LNCAP (cell line): Measurements from ENCODE around the gene COX6A2.

Experiments
- TF ChIP-seq, protein P1 (sequence below): fragments of 450-650 bp; IDR thresholded peaks from 2 replicates; pipeline ENCODE4 v1.5.1; 2017; ENCODE audit warnings: mild to moderate bottlenecking

COX6A2 gene

GRCh38 chr16:31407406-31407805 lies 20.8 kb downstream of the COX6A2 start:
- TF ChIP-seq, protein P1, sequence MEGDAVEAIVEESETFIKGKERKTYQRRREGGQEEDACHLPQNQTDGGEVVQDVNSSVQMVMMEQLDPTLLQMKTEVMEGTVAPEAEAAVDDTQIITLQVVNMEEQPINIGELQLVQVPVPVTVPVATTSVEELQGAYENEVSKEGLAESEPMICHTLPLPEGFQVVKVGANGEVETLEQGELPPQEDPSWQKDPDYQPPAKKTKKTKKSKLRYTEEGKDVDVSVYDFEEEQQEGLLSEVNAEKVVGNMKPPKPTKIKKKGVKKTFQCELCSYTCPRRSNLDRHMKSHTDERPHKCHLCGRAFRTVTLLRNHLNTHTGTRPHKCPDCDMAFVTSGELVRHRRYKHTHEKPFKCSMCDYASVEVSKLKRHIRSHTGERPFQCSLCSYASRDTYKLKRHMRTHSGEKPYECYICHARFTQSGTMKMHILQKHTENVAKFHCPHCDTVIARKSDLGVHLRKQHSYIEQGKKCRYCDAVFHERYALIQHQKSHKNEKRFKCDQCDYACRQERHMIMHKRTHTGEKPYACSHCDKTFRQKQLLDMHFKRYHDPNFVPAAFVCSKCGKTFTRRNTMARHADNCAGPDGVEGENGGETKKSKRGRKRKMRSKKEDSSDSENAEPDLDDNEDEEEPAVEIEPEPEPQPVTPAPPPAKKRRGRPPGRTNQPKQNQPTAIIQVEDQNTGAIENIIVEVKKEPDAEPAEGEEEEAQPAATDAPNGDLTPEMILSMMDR: no peak

GRCh38 chr16:31404353-31405064 lies 23.7 kb downstream of the COX6A2 start:
- TF ChIP-seq, protein P1: no peak

DNA sequence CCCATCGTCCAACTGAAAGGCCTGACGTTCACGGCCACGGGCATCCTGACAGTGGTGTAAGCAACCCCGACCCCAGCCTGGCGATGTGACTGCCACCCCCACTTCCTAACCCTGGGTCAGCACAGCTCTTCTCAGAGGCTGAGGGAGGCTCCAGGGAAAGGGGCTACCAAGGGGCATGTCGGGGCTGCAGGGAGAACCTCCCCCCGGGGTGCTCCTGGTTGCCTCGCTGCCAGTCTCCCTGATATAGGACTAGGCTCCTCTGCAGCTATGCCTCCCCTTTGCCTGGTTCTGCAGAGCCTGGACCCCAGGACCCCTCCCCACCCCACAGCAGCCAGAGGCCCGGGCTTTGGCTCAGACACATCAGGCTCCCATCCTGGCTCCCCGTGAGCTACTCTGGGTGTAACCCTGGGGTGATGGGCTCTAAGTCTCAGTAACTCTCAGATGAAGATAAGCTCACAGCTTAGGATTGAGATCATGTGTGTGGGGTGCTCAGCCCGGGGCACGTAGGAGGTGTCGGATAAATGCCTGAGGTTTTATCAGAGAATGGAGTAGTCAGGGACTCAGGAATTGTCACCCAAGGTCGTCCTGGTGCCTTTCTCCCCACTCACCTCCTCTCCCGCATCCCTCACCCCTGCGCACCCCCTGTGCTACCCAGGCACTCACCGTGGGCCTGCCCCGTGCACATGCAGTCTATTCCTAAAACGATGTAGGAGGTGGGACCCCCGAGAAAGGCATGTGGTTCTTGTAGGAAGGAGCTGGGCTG lies 24.4 kb downstream of the COX6A2 start:
- TF ChIP-seq, protein P1: no peak

GRCh38 chr16:31402687-31403086 lies 25.5 kb downstream of the COX6A2 start:
- TF ChIP-seq, protein P1: no peak

DNA sequence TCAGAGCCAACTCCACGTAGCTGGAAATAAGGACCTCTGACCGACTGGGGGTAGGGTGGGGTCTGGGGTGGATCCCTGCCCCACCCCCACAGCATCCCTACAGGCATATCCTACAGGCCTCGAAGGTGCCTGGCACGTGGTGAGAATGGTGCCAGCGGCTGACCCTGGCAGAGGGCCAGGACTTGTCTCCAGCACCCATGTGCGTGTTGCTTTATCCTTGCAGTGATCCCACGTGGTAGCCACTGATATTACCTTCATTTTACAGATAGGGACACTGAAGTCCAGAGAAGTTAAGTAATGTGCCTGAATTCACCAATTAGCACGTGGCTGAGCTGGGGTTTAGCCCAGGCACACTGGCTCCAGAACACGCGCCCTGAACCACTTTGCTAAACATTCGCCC lies 26.7 kb downstream of the COX6A2 start:
- TF ChIP-seq, protein P1: no peak

DNA sequence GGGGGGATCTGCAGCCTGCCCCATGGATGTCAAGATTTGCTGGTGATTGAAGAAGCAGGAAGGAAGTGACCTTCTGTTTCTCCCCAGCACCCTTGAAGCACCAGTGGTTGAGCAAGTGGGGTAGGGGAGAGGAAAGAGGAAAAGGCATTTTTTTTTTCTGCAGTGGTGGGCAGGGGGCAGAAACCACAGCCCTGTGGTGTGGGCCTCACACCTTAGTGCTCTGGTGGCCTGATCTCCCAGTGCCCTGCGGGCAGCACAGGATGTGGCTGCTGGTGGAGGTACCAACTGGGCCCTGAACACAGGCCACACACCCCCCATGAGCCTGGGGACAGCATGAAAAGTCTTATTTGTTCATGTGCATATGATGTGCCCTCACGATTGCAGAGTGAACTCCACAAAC lies 28.0 kb downstream of the COX6A2 start:
- TF ChIP-seq, protein P1: no peak

DNA sequence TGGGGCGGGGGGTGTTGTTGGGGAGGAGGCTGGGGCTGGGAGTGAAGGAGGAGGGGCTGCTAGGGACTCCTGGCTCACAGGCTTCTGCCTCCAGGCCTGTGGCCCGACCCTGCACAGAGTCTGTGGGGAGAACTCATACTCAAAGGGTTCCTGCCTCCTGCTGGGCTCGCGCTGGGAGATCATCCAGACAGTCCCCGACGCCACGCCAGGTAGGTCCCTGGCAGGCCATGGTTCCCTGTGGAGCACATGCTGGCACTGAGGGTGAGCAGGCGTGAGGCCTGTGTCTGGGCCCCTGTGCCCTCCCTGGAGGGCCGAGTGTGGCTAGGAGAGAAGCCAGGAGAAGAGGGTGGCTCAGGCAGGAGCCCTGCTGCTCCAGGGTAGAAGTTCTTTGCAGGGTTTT lies 30.5 kb downstream of the COX6A2 start:
- TF ChIP-seq, protein P1: no peak
